GM12878 (cell line): ENCODE results near the gene PTPRM. TPM values are rescaled to one million over a fixed set of nuclear protein-coding genes. Genes with fewer than 3 reads are reported as not detected.

Source experiments
- ATAC-seq: fragments of 200-7000 bp; cut with Tn5 transposase; 3 replicates; pipeline ENCODE4 v1.9.1; 2020; ENCODE audit warnings: mild to moderate bottlenecking, moderate library complexity
- BruUV-seq: library from RNA; stranded (reverse); fragments of 400-500 nt; replicated peaks from 2 replicates; lab custom pipeline; 2021; lab: Mats Ljungman, UMichigan
- CTCF ChIA-PET: fragments of 300-600 bp; sonication (Branson Sonifier 250); formaldehyde crosslinking; extraction: SDS; loops from one replicate; lab custom pipeline; 2021; ENCODE audit warnings: inconsistent platforms; lab: Yijun Ruan, JAX
- POLR2A ChIA-PET: fragments of 350-600 bp; formaldehyde crosslinking; extraction: SDS; loops from one replicate; lab custom pipeline; 2021; ENCODE audit warnings: inconsistent platforms; lab: Charles Lee
- RAD21 ChIA-PET: fragments of 300-600 bp; sonication (Branson Sonifier 250); formaldehyde crosslinking; loops from one replicate; lab custom pipeline; 2023; ENCODE audit warnings: antibody characterized with exemption; ENCODE audit not compliant: unreplicated experiment; lab: Charles Lee
- SMC1A ChIA-PET: fragments of 300-600 bp; sonication (Branson Sonifier 250); formaldehyde crosslinking; loops from one replicate; lab custom pipeline; 2023; ENCODE audit not compliant: unreplicated experiment, uncharacterized antibody; lab: Charles Lee
- DNase-seq: peaks from one replicate; pipeline ENCODE4 v3.0.0-alpha.2; 2011; ENCODE audit warnings: low read depth, low spot score
- FAIRE-seq: peaks from 3 replicates; lab custom pipeline; 2011; peaks lifted over from hg19 to GRCh38; lab: Jason Lieb, UNC
- H2AFZ ChIP-seq: 2 replicates; pipeline ENCODE4 v1.6.0; 2011; ENCODE audit warnings: low read depth, low read length, control low read depth; ENCODE audit not compliant: control insufficient read depth
- H3K27ac ChIP-seq: 2 replicates; pipeline ENCODE4 v1.5.1; 2011; ENCODE audit warnings: control low read depth; ENCODE audit not compliant: control insufficient read depth, insufficient read depth
- H3K27me3 ChIP-seq, 2 experiments: replicated peaks in 1 of 2; 2 replicates each; pipeline versions ENCODE4 v1.6.0 to v1.6.1; 2011; ENCODE audit warnings: low read length in 1 of 2; ENCODE audit not compliant: control insufficient read depth in 2 of 2, insufficient read depth in 2 of 2
- H3K36me3 ChIP-seq, 2 experiments: 2 replicates each; pipeline ENCODE4 v1.5.1; 2011; ENCODE audit warnings: low read length in 1 of 2; ENCODE audit not compliant: control insufficient read depth in 2 of 2, insufficient read depth in 2 of 2
- H3K4me1 ChIP-seq: 2 replicates; pipeline ENCODE4 v1.6.1; 2011; ENCODE audit warnings: mild to moderate bottlenecking, low read length, moderate library complexity, mixed read lengths; ENCODE audit not compliant: control insufficient read depth, insufficient read depth
- H3K4me2 ChIP-seq: 2 replicates; pipeline ENCODE4 v1.6.0; 2011; ENCODE audit warnings: control low read depth; ENCODE audit not compliant: control insufficient read depth, insufficient read depth
- H3K4me3 ChIP-seq: fragments of 200-600 bp; sonication (generic); 2 replicates; pipeline ENCODE4 v1.5.1; 2016
- H3K79me2 ChIP-seq: 2 replicates; pipeline ENCODE4 v1.6.0; 2011; ENCODE audit warnings: low read length; ENCODE audit not compliant: control insufficient read depth, insufficient read depth
- H3K9ac ChIP-seq: 2 replicates; pipeline ENCODE4 v1.8.0; 2011; ENCODE audit warnings: low read length, control low read depth, mixed read lengths; ENCODE audit not compliant: control insufficient read depth, insufficient read depth
- H3K9me3 ChIP-seq: replicated peaks from 3 replicates; pipeline ENCODE4 v1.5.1; 2011; ENCODE audit warnings: mild to moderate bottlenecking, low read length; ENCODE audit not compliant: control insufficient read depth, insufficient read depth
- H4K20me1 ChIP-seq: 2 replicates; pipeline ENCODE4 v1.6.0; 2011; ENCODE audit not compliant: control insufficient read depth, insufficient read depth
- BACH1 ChIP-seq: fragments of 450-650 bp; IDR thresholded peaks from 2 replicates; pipeline ENCODE4 v1.6.1; 2017; ENCODE audit warnings: mild to moderate bottlenecking, borderline replicate concordance
- BHLHE40 ChIP-seq, 2 experiments: fragments of 450-650 bp in 1 of 2; IDR thresholded peaks; 2 replicates each; pipeline ENCODE4 v1.6.1; 2011 to 2017; ENCODE audit warnings: low read depth in 2 of 2, borderline replicate concordance in 1 of 2, improper control_type of control experiment in 1 of 2, low read length in 1 of 2, mild to moderate bottlenecking in 1 of 2
- CEBPB ChIP-seq, 2 experiments: fragments of 150-350 bp in 1 of 2; IDR thresholded peaks; 2 replicates each; pipeline ENCODE4 v1.6.1; 2012 to 2014; ENCODE audit warnings: low read depth in 2 of 2, low read length in 2 of 2, borderline replicate concordance in 1 of 2, inconsistent platforms in 1 of 2
- DPF2 ChIP-seq: fragments of 450-650 bp; IDR thresholded peaks from 2 replicates; pipeline ENCODE4 v1.6.1; 2017; ENCODE audit warnings: mild to moderate bottlenecking
- FOXM1 ChIP-seq: IDR thresholded peaks from 2 replicates; pipeline ENCODE4 v1.6.1; 2012; ENCODE audit warnings: low read depth, mild to moderate bottlenecking, inconsistent platforms, low read length, moderate library complexity
- HDAC2 ChIP-seq: fragments of 200-600 bp; sonication (generic); IDR thresholded peaks from 2 replicates; pipeline ENCODE4 v1.6.1; 2017
- MEF2B ChIP-seq: fragments of 450-650 bp; IDR thresholded peaks from 2 replicates; pipeline ENCODE4 v1.6.1; 2018; ENCODE audit warnings: mild to moderate bottlenecking, moderate library complexity; ENCODE audit not compliant: partially characterized antibody, poor library complexity, severe bottlenecking
- NFXL1 ChIP-seq: fragments of 450-650 bp; IDR thresholded peaks from 2 replicates; pipeline ENCODE4 v1.6.1; 2017; ENCODE audit warnings: antibody characterized with exemption, mild to moderate bottlenecking, borderline replicate concordance
- NRF1 ChIP-seq: conservative IDR thresholded peaks from 2 replicates; pipeline ENCODE4 v1.6.1; 2011; ENCODE audit warnings: mild to moderate bottlenecking, low read depth, low read length, improper control_type of control experiment
- PAX5 ChIP-seq: IDR thresholded peaks from 2 replicates; pipeline ENCODE4 v1.6.1; 2011; ENCODE audit warnings: low read depth, low read length, borderline replicate concordance
- SMAD5 ChIP-seq: IDR thresholded peaks from 2 replicates; pipeline ENCODE4 v1.6.1; 2016; ENCODE audit warnings: antibody characterized with exemption, low read depth
- SMC3 ChIP-seq: IDR thresholded peaks from 2 replicates; pipeline ENCODE4 v1.6.1; 2011; ENCODE audit warnings: low read length, improper control_type of control experiment, borderline replicate concordance
- SRF ChIP-seq, 2 experiments: IDR thresholded peaks; 2 replicates each; pipeline ENCODE4 v1.6.1; 2011; ENCODE audit warnings: low read depth in 2 of 2, low read length in 2 of 2, mild to moderate bottlenecking in 1 of 2, moderate library complexity in 1 of 2
- ZNF384 ChIP-seq: IDR thresholded peaks from 2 replicates; pipeline ENCODE4 v1.6.1; 2012; ENCODE audit warnings: low read depth, mild to moderate bottlenecking, low read length, improper control_type of control experiment, borderline replicate concordance
- ZNF592 ChIP-seq: fragments of 450-650 bp; IDR thresholded peaks from 2 replicates; pipeline ENCODE4 v1.6.1; 2017; ENCODE audit warnings: mild to moderate bottlenecking, moderate library complexity
- ZSCAN29 ChIP-seq: fragments of 450-650 bp; IDR thresholded peaks from 2 replicates; pipeline ENCODE4 v1.6.1; 2017; ENCODE audit warnings: mild to moderate bottlenecking, moderate library complexity
- WGBS: methylation state at CpG from one replicate; pipeline ENCODE4 v1.1.6; 2016; ENCODE audit warnings: low lambda C conversion rate; ENCODE audit not compliant: insufficient replicate concordance, insufficient coverage; ENCODE audit errors: missing lambda C conversion rate; 5-methylcytosine and 5-hydroxymethylcytosine counted together
- in situ Hi-C: fragments of 300-500 bp; cut with MboI; formaldehyde crosslinking; loops from 9 replicates; pipeline ENCODE4 v1.14.3; 2018; ENCODE audit warnings: mixed read lengths
- intact Hi-C: fragments of 100-400 bp; cut with micrococcal nuclease; formaldehyde crosslinking; loops from one replicate; pipeline ENCODE4 v1.14.2; 2022; ENCODE audit not compliant: unreplicated experiment
- polyA plus RNA-seq, 11 experiments: library from polyadenylated mRNA; depleted of rRNA in 4 of 11; unstranded in 6 of 11; stranded (reverse) in 5 of 11; fragments of >200 nt; fragmentation: Nextera tagmentation in 4 of 11; fragmentation: Illumina TruSeq in 1 of 11; extraction: Ambion mirVana in 4 of 11; extraction: Trizol in 1 of 11; gene quantifications; 1 replicate in 1 of 11; 2 replicates in 10 of 11; pipeline versions ENCODE4 v1.2.1 to v1.2.3, GENCODE V29; 2011 to 2016; ENCODE audit warnings: inconsistent platforms in 2 of 11, missing spikeins in 2 of 11, low read depth in 1 of 11
- total RNA-seq, 4 experiments: library from RNA; depleted of rRNA in 3 of 4; stranded (reverse); fragments of >200 nt in 3 of 4; fragmentation: Illumina TruSeq in 1 of 4; extraction: Trizol in 1 of 4; gene quantifications; 2 replicates each; pipeline versions ENCODE4 v1.2.1 to v1.2.3, GENCODE V29; 2013 to 2021
- TF ChIP-seq, protein P1 (sequence below): IDR thresholded peaks from 2 replicates; pipeline ENCODE4 v1.6.1; 2011; ENCODE audit warnings: mild to moderate bottlenecking, low read depth, low read length, moderate library complexity; ENCODE audit not compliant: insufficient replicate concordance

The PTPRM gene
- total and polyA plus RNA-seq, 10 of the 15 experiments (the other 5 are each of a cell fraction or from before 2014, with no cell fraction given) = 0.07 to 22.6 (median 0.60) TPM

GRCh38 chr18:7856116-7856515, 289.0 kb downstream of the PTPRM start:
- DNase-seq (no peak), FAIRE-seq (no peak), ATAC-seq (no peak)
- ChIA-PET CTCF (no interaction called here), RAD21 (no interaction called here), POLR2A (no interaction called here), SMC1A (no interaction called here)
- Histone ChIP-seq H3K27ac (no peak overlapping the region), H3K4me1 (no peaks in the 10 kb centered on the region), H3K79me2 (no peaks in the 10 kb centered on the region), H3K36me3 (no peaks in the 10 kb centered on the region), H3K27me3 (no peaks in the 10 kb centered on the region), H3K9ac (no peak overlapping the region), H3K4me2 (no peak overlapping the region), H2AFZ (no peak overlapping the region), H3K9me3 (no peaks in the 10 kb centered on the region), H3K4me3 (no peak overlapping the region), H4K20me1 (no peaks in the 10 kb centered on the region)
- BruUV-seq = no TSS peak
- TF ChIP-seq SRF (IDR thresholded peaks at IDR 0.05; ENCODE audit: low read depth in 2 of 2, low read length in 2 of 2) (no peak), PAX5 (no peak), MEF2B (no peak), FOXM1 (no peak), CEBPB (IDR thresholded peaks at IDR 0.05; ENCODE audit: borderline replicate concordance in 1 of 2, low read depth in 2 of 2, low read length in 2 of 2) (no peak), SMAD5 (no peak), ZNF384 (no peak), ZSCAN29 (no peak), BHLHE40 (IDR thresholded peaks at IDR 0.05; ENCODE audit: borderline replicate concordance in 1 of 2, low read depth in 2 of 2, low read length in 1 of 2) (no peak), HDAC2 (no peak), NFXL1 (no peak), DPF2 (no peak), NRF1 (no peak), BACH1 (no peak), ZNF592 (no peak), SMC3 (no peak)
- TF ChIP-seq, protein P1, sequence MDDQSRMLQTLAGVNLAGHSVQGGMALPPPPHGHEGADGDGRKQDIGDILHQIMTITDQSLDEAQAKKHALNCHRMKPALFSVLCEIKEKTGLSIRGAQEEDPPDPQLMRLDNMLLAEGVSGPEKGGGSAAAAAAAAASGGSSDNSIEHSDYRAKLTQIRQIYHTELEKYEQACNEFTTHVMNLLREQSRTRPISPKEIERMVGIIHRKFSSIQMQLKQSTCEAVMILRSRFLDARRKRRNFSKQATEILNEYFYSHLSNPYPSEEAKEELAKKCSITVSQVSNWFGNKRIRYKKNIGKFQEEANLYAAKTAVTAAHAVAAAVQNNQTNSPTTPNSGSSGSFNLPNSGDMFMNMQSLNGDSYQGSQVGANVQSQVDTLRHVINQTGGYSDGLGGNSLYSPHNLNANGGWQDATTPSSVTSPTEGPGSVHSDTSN = no peak
- intact Hi-C loops (no loop called here), in situ Hi-C loops (no loop called here)
- 2% methylated on average over 3 of the region's 3 CpGs for WGBS
